HG03571 (cell line): Measurements from ENCODE around the gene SRPK1.
"Not testable (repeated sequence)": the region's sequence is repeated elsewhere in the genome, so short reads cannot be mapped to it uniquely, and the experiment has no call there.

Source experiments
- ATAC-seq: cut with Tn5 transposase; IDR thresholded peaks from one replicate; pipeline ENCODE4 v1.9.1; 2021; ENCODE audit not compliant: unreplicated experiment

Gene SRPK1

GRCh38 chr6:35920793-35921732 lies at the start of gene SRPK1:
TSS of gene SRPK1 (minus strand) at chr6:35921098. CDS start at chr6:35921056, 42 bp downstream.
- peak; percentile 74 for ATAC-seq

- no peak for ATAC-seq
Measured at GRCh38 chr6:35970181-35970580, 49.3 kb upstream of the SRPK1 start.

- no peak for ATAC-seq
Measured at GRCh38 chr6:35969646-35970045, 48.7 kb upstream of the SRPK1 start.

- ATAC-seq = no peak
Measured at GRCh38 chr6:35968821-35969220, 47.9 kb upstream of the SRPK1 start.

GRCh38 chr6:35967076-35967774 lies 46.3 kb upstream of the SRPK1 start:
- no peak for ATAC-seq

- ATAC-seq = no peak
Measured at GRCh38 chr6:35962779-35963560, 42.1 kb upstream of the SRPK1 start.

- ATAC-seq = no peak
Measured at GRCh38 chr6:35960187-35960586, 39.3 kb upstream of the SRPK1 start.

- ATAC-seq = no peak
Measured at GRCh38 chr6:35955970-35956369, 35.1 kb upstream of the SRPK1 start.

- no peak for ATAC-seq
Measured at GRCh38 chr6:35955521-35955920, 34.6 kb upstream of the SRPK1 start.

GRCh38 chr6:35955071-35955470 lies 34.2 kb upstream of the SRPK1 start:
- no peak for ATAC-seq

- ATAC-seq = no peak
Measured at GRCh38 chr6:35954333-35954732, 33.4 kb upstream of the SRPK1 start.

- no peak for ATAC-seq
Measured at GRCh38 chr6:35948725-35949124, 27.8 kb upstream of the SRPK1 start.

GRCh38 chr6:35945650-35946025 lies 24.7 kb upstream of the SRPK1 start:
- ATAC-seq = no peak

GRCh38 chr6:35943390-35943789 lies 22.5 kb upstream of the SRPK1 start:
- ATAC-seq = no peak

GRCh38 chr6:35942355-35942754 lies 21.5 kb upstream of the SRPK1 start:
- ATAC-seq = no peak

GRCh38 chr6:35941170-35941569 lies 20.3 kb upstream of the SRPK1 start:
- ATAC-seq = not testable (repeated sequence)

GRCh38 chr6:35940014-35940413 lies 19.1 kb upstream of the SRPK1 start:
- ATAC-seq = not testable (repeated sequence)

- ATAC-seq = not testable (repeated sequence)
Measured at GRCh38 chr6:35939259-35939658, 18.4 kb upstream of the SRPK1 start.

- ATAC-seq = no peak
Measured at GRCh38 chr6:35936681-35937359, 15.9 kb upstream of the SRPK1 start.

GRCh38 chr6:35935469-35935868 lies 14.6 kb upstream of the SRPK1 start:
- no peak for ATAC-seq

GRCh38 chr6:35933844-35934243 lies 12.9 kb upstream of the SRPK1 start:
- no peak for ATAC-seq
